GM12801 (cell line): ENCODE measurements around the gene MED31.

Experiments
- CTCF ChIP-seq: IDR thresholded peaks from one replicate; pipeline ENCODE4 v1.5.1; 2011; ENCODE audit warnings: control low read depth; ENCODE audit not compliant: insufficient read length; ENCODE audit errors: extremely low read depth

The MED31 gene

GRCh38 chr17:6676802-6677157 lies 25.4 kb upstream of the MED31 start:
- no peak for TF ChIP-seq CTCF

GRCh38 chr17:6675201-6675825 lies 23.9 kb upstream of the MED31 start:
- no peak for TF ChIP-seq CTCF

GRCh38 chr17:6674586-6674985 lies 23.2 kb upstream of the MED31 start:
- no peak for TF ChIP-seq CTCF

- no peak for TF ChIP-seq CTCF
These were observed 20.0 kb upstream of the MED31 start for GRCh38 chr17:6671431-6671830.

- no peak for TF ChIP-seq CTCF
These were observed 19.6 kb upstream of the MED31 start for GRCh38 chr17:6670999-6671398.

- TF ChIP-seq CTCF, result no peak
These were observed 19.2 kb upstream of the MED31 start for GRCh38 chr17:6670571-6670970.

- TF ChIP-seq CTCF, result no peak
These were observed 18.2 kb upstream of the MED31 start for GRCh38 chr17:6669479-6670212.
